Spinal cord (tissue), 10 donors: ENCODE data around the gene DES. TPM values are rescaled to one million over a fixed set of nuclear protein-coding genes. Genes with fewer than 3 reads are reported as not detected.

Experiments used
- DNase-seq, 6 donors: peaks; one replicate each; pipeline versions ENCODE4 v3.0.0 to v3.0.0-alpha.2; 2013 to 2015; ENCODE audit warnings: low spot score in 6 of 6, low read depth in 4 of 6
- H3K27ac ChIP-seq: one replicate; pipeline ENCODE4 v1.5.1; 2013; ENCODE audit warnings: low read depth, low read length, control low read depth
- H3K27me3 ChIP-seq: one replicate; pipeline ENCODE4 v1.6.1; 2013; ENCODE audit warnings: low read length; ENCODE audit not compliant: control insufficient read depth, insufficient read depth
- H3K36me3 ChIP-seq: one replicate; pipeline ENCODE4 v1.6.1; 2013; ENCODE audit warnings: low read length; ENCODE audit not compliant: control insufficient read depth, insufficient read depth
- H3K4me1 ChIP-seq: one replicate; pipeline ENCODE4 v1.6.1; 2013; ENCODE audit warnings: low read length; ENCODE audit not compliant: control insufficient read depth, insufficient read depth
- H3K4me3 ChIP-seq: one replicate; pipeline ENCODE4 v1.5.1; 2013; ENCODE audit warnings: low read depth, low read length, control low read depth
- H3K9me3 ChIP-seq: one replicate; pipeline ENCODE4 v1.6.1; 2013; ENCODE audit warnings: low read length; ENCODE audit not compliant: control insufficient read depth, insufficient read depth
- WGBS: methylation state at CpG from one replicate; pipeline ENCODE4 v1.1.5; 2013; ENCODE audit warnings: missing lambda C conversion rate; ENCODE audit not compliant: insufficient coverage; 5-methylcytosine and 5-hydroxymethylcytosine counted together
- polyA plus RNA-seq, 2 donors: library from polyadenylated mRNA; unstranded; fragments of 120-200 nt; gene quantifications; one replicate each; pipeline ENCODE4 v1.2.1, GENCODE V29; 2013; ENCODE audit not compliant: insufficient read length in 2 of 2
- total RNA-seq, 2 donors: library from RNA; depleted of rRNA in 1 of 2; stranded (reverse); fragments of 120-200 nt in 1 of 2; fragments of >200 nt in 1 of 2; gene quantifications; one replicate each; pipeline versions ENCODE4 v1.2.3 to v1.2.4, GENCODE V29; 2013 to 2014
- donor health status: healthy.

DES gene
- total and polyA plus RNA-seq, 4 donors: 3.5 to 8.8 (median 5.2) TPM

DNA sequence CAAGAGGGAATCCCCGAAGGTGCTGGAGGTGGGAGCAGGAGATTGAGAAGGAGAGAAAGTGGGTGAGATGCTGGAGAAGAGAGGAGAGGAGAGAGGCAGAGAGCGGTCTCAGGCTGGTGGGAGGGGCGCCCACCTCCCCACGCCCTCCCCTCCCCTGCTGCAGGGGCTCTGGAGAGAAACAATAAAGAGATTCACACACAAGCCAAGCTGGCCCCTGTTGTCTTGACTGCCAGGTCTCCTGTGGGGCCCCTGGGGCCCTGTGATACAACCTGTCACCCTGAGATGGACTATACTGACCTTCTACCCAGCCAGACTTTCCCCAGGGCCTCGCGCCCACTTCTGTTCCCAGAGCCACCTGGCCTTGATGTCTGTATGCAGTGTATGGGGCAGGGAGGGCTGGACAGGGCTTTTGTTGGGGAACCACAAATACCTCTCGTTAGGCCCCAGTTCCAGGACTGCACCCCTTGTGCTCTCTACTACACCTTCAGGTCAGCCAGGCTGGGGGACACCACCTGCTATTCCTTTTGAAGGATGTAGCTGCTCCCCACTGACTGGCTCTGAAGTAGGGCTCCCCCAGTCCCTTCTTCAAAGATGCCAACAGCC is 8.5 kb downstream of the DES start:
- H3K9me3 ChIP-seq: no peaks in the 10 kb centered on the region
- no peak overlapping the region for H3K4me3 ChIP-seq
- H3K27me3 ChIP-seq: no peaks in the 10 kb centered on the region
- H3K4me1 ChIP-seq: peaks cover 4% of the 10 kb centered on the region
- WGBS: 68% methylated on average over 2 of the region's 7 CpGs
- H3K36me3 ChIP-seq: no peaks in the 10 kb centered on the region
- no peak overlapping the region for H3K27ac ChIP-seq
- no peak for DNase-seq

DNA sequence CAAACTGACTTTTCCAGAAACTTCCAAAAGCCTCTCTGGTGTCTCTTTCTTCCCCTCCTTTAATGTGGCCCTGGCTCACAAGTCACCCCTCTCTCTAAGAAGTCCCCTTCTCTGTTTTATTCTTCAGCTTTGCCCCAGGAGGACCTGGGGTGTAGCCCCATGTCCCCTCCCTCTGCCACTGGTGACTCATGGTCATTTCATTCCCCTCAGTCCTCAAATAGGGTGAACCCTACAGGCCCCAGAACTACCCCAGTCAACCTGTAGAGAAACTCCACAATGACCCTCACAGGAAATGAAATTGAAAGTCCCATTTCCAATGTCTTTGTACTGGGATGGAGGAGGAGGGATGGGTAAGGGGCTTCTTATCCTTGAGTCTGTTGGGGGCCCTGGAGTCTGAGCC is 10.3 kb downstream of the DES start:
- DNase-seq: no peak
- H3K36me3 ChIP-seq: no peaks in the 10 kb centered on the region
- peaks cover 4% of the 10 kb centered on the region for H3K4me1 ChIP-seq
- no peaks in the 10 kb centered on the region for H3K9me3 ChIP-seq
- H3K27ac ChIP-seq: no peak overlapping the region
- H3K27me3 ChIP-seq: no peaks in the 10 kb centered on the region
- no peak overlapping the region for H3K4me3 ChIP-seq

DNA sequence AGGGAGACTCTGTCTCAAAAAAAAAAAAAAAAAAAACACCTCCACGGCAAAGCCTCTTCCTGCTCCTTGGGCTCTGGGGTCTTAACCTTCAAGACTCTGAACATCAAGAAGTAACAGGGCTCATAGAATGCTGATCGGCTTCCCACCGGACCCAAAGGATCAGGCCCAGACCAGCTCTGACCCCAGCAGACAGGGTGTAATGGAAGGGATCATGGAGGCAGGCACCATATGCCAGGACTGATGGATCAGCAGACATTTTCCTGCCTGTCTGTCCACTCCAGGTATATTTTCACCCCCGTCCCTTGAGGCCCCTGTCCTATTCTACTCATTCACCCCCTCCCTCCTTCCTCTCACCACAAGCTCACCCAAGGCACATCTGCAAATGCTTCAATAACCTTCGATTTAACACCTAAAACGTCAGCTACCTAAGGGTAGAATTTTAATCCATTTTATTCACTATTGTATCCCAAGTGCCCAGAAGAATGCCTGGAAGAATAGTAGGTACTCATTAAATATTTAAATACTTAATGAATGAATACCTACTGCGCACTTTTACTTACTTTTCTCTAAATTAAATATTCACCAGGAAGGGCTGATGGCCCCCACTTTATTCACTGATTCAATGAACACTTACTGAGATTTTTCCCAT is 11.9 kb downstream of the DES start:
- no peaks in the 10 kb centered on the region for H3K36me3 ChIP-seq
- no peaks in the 10 kb centered on the region for H3K9me3 ChIP-seq
- H3K27ac ChIP-seq: no peak overlapping the region
- peaks cover 12% of the 10 kb centered on the region for H3K4me1 ChIP-seq
- peaks cover 8% of the 10 kb centered on the region for H3K27me3 ChIP-seq
- DNase-seq: no peak
- WGBS: 90% methylated on average over 4 of the region's 7 CpGs
- no peak overlapping the region for H3K4me3 ChIP-seq

DNA sequence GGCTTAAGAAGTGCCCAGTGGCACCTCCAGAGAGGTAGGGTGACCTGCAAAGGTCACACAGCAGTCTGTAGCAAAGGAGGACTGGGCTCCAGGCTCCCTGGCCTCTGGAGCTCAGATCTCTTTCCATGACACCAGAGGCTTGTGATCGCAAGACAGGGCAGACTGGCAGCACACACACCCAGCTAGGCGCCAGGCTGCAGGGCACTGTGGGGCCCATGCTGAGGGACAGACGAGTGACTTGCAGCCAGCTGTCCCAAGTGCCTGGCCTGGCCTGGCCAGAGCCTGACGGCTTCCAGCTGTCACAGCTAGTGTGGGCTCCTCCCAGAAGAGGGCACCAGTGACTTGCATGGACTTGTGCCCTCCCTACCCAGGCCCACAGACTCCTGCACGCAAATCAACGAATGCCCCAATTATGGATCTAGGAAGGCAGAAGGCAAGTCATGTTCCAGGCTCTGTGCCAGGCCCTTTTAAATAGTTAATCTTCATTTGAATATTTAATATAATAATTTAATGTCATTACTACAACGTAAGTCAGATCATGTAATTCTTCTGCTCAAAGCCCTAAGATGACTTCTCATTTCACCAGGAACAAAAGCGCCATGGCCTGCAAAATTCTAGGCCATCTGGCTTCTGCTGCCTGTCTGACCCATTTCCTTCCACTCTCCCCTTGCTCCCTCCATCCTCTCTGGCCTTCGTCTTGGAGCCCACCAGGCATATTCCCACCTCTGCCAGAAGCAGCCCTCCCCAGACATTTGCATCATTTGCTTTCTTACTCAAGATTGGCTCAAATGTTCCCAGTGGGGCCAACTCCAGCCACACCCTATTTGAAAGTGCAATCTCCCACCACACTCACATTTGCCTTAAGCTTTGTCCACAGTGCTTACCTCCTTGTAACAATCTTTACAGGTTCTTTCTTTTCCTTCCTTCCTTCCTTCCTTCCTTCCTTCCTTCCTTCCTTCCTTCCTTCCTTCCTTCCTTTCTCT is 12.7 kb downstream of the DES start:
- Histone ChIP-seq H3K4me1 (peaks cover 20% of the 10 kb centered on the region), H3K27me3 (peaks cover 17% of the 10 kb centered on the region), H3K27ac (no peak overlapping the region), H3K9me3 (no peaks in the 10 kb centered on the region), H3K4me3 (no peak overlapping the region), H3K36me3 (no peaks in the 10 kb centered on the region)
- WGBS: 51% methylated on average over 7 of the region's 9 CpGs
- DNase-seq: peak in 2 of 6 donors; percentile 51 to 65

DNA sequence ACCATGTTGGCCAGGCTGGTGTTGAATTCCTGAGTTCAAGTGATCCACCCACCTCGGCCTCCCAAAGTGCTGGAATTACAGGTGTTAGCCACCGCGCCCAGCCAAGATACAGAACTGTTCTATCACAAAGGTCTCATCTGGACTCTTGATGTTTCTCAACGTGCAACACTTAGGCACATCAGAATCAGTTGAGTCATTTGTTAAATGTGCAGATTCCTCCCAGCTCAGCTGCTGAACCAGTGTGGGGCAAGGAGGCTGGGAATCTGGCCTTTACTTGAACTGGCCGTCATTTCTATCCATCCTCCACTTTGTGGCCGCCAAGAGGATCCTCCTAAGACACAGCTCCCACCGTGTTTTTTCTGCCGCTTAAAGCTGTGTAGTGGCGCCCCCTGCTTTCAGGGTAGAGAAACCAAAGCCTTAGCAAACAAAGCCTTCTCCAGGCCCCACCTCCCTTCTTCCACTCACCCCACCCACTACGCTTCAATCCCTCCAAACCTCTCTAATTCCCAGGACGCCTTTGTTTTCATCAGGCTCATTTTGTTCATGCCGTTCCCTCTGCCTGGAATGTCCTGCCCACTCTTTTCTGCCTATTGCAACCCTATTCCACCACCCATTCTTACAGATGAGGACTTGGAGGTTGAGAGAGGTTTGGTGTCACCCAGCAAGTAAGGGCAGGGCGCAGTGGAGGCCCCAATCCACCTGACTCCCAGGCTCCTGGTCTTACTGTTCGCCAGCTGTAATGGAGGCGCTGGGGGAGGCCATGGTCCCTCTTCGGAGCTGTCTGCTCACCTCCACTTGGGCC is 15.7 kb downstream of the DES start:
- 76% methylated on average over 16 of the region's 16 CpGs for WGBS
- no peaks in the 10 kb centered on the region for H3K36me3 ChIP-seq
- no peaks in the 10 kb centered on the region for H3K9me3 ChIP-seq
- H3K4me1 ChIP-seq: peaks cover 20% of the 10 kb centered on the region
- no peak for DNase-seq
- H3K4me3 ChIP-seq: no peak overlapping the region
- peaks cover 27% of the 10 kb centered on the region for H3K27me3 ChIP-seq
- no peak overlapping the region for H3K27ac ChIP-seq

DNA sequence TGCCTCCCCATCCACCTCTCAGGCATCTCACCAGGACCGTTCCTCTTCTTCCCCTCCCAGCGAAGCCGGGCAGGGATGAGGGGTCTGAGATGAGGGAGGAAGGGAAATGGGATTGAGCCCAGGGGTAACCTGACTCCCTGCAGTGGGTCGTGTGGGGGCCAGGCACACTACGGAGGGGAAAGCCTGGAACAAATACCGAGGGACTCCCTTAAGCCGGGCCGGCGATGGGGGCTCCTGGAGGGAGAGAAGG is 16.2 kb downstream of the DES start:
- Histone ChIP-seq H3K27me3 (peaks cover 27% of the 10 kb centered on the region), H3K36me3 (no peaks in the 10 kb centered on the region), H3K4me1 (peaks cover 20% of the 10 kb centered on the region), H3K27ac (no peak overlapping the region), H3K4me3 (no peak overlapping the region), H3K9me3 (no peaks in the 10 kb centered on the region)
- 22% methylated on average over 3 of the region's 9 CpGs for WGBS
- no peak for DNase-seq

DNA sequence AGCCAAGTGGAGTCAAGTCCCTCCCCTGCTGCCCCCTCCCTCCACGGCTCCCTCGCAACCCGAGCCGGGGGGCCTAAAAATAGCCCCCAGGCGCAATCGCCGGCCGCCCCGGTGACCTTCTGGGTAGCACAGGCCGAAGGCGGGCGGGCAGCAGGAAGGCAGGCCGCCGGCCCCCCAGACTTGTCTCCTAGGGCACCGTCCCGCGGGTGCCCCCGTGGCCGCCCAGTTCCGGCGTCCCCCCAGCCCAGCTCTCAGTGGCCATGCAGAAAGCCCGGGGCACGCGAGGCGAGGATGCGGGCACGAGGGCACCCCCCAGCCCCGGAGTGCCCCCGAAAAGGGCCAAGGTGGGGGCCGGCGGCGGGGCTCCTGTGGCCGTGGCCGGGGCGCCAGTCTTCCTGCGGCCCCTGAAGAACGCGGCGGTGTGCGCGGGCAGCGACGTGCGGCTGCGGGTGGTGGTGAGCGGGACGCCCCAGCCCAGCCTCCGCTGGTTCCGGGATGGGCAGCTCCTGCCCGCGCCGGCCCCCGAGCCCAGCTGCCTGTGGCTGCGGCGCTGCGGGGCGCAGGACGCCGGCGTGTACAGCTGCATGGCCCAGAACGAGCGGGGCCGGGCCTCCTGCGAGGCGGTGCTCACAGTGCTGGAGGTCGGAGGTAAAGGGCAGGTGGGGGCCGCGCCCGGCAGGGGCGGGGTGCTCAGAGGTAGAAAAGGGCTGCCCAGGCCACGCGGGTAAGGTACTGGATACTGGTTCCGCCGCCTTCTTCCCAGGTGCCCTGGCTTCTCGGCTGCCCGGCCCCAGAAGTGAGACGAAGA is 16.7 kb downstream of the DES start, which contains the start of gene SPEG:
SPEG (plus strand) TSS at position 126 of the 808 bp plus-strand sequence; CDS start at position 261, 135 bp downstream.
- Histone ChIP-seq H3K9me3 (no peaks in the 10 kb centered on the region), H3K36me3 (no peaks in the 10 kb centered on the region), H3K4me3 (no peak within 1 kb of the TSS), H3K4me1 (peaks cover 20% of the 10 kb centered on the region), H3K27ac (no peak within 1 kb of the TSS), H3K27me3 (peaks cover 27% of the 10 kb centered on the region)
- whole genome bisulfite sequencing: 9% methylated on average over 73 of the region's 77 CpGs
- DNase-seq: peak in 1 of 6 donors; percentile 20

DNA sequence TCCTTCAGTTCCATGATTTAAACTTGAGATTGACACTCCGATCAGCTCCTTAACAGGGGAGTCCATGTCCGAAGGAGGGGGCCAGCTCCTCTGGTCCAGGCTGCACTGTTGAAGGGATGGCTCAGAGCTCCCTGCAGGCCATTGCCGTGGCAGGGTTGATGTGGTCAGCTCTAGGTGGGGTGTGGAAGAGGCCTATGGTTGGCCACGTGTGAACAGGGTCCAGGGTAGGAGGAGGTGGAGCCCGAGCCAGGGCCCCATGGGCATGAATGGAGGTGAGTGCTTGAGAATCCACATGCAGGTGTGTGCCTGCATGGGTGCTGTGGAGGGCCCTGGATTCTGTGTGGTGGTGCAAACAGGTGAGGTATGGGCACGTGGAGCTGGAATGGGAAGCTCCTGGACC is 17.5 kb downstream of the DES start:
- 90% methylated on average over 6 of the region's 6 CpGs for WGBS
- Histone ChIP-seq H3K27me3 (peaks cover 27% of the 10 kb centered on the region), H3K36me3 (no peaks in the 10 kb centered on the region), H3K9me3 (no peaks in the 10 kb centered on the region), H3K27ac (no peak overlapping the region), H3K4me1 (peaks cover 17% of the 10 kb centered on the region), H3K4me3 (no peak overlapping the region)
- DNase-seq: no peak

DNA sequence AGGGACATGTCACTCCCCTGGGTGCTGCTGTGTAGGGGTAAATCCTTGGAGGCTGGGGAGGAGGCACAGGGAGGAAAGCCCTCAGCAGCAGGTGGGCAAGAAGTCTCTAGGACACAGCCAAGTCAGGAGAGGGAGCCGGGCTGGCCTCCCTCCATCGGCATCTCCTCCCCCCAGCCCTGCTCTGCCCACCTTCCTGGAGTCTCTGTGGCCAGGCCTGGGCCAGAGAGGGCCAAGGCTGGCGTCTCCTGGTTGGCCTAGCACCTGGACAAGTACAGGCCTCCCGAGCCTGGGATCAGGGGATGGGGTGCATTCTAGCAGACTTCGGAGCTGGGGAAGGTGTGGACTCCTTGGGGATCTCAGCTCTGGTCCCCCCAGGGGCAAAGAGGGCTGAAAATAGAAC is 18.3 kb downstream of the DES start:
- no peaks in the 10 kb centered on the region for H3K36me3 ChIP-seq
- WGBS: 97% methylated on average over 3 of the region's 5 CpGs
- H3K4me3 ChIP-seq: no peak overlapping the region
- peaks cover 22% of the 10 kb centered on the region for H3K4me1 ChIP-seq
- H3K27ac ChIP-seq: no peak overlapping the region
- peaks cover 30% of the 10 kb centered on the region for H3K27me3 ChIP-seq
- H3K9me3 ChIP-seq: no peaks in the 10 kb centered on the region
- DNase-seq: no peak
